ENCODE results near the gene TPO. TPM values are rescaled to one million over a fixed set of nuclear protein-coding genes. Genes with fewer than 3 reads are reported as not detected.

TPO gene
- total RNA-seq, 3 donors from 2014 or later, result 1.3 to 5.7 (median 2.3) TPM

DNA sequence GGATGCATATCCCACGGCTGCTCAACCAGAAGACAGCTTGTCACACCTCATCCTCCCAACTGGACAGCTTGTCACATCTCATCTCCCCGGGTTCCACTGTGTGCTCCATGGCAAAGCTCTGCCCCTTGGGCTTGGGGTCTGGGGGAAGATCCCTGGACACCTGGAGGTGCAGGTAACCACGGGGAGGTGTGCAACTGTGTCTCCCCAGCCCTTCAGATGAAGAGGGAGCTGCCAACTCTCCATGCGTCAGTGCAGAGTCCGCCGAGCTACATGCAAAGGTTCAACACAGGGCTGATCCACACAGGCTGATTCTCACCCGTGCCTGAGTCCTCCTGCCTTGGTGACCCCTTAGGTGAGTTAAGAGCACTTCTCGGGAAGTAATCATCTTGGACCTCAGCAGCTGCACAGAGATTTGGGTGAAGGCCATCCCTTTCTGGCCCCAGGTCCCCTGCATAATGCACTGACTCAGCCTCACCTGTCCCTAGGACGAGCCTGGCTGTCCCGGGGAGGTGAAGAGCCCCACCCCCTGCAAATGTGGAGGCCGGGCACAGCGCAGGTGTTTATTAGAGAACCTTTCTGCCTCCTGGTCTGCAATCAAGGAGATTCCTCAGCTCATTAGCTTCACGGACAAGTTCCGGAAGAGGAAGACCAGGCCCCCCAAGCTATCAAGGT lies 173.1 kb downstream of the TPO start:
- Histone ChIP-seq H3K4me3 (no peak overlapping the region), H3K9me3 (no peaks in the 10 kb centered on the region), H3K36me3 (ENCODE audit: low read depth) (no peaks in the 10 kb centered on the region), H3K4me1 (ENCODE audit: low read depth) (no peaks in the 10 kb centered on the region)
- TF ChIP-seq, protein P1, sequence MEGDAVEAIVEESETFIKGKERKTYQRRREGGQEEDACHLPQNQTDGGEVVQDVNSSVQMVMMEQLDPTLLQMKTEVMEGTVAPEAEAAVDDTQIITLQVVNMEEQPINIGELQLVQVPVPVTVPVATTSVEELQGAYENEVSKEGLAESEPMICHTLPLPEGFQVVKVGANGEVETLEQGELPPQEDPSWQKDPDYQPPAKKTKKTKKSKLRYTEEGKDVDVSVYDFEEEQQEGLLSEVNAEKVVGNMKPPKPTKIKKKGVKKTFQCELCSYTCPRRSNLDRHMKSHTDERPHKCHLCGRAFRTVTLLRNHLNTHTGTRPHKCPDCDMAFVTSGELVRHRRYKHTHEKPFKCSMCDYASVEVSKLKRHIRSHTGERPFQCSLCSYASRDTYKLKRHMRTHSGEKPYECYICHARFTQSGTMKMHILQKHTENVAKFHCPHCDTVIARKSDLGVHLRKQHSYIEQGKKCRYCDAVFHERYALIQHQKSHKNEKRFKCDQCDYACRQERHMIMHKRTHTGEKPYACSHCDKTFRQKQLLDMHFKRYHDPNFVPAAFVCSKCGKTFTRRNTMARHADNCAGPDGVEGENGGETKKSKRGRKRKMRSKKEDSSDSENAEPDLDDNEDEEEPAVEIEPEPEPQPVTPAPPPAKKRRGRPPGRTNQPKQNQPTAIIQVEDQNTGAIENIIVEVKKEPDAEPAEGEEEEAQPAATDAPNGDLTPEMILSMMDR (IDR thresholded peaks at IDR 0.05), result no peak
- intact Hi-C loops (cut with DNase I, micrococcal nuclease), result no loop called here
- no peak for ATAC-seq
- no peak for DNase-seq

DNA sequence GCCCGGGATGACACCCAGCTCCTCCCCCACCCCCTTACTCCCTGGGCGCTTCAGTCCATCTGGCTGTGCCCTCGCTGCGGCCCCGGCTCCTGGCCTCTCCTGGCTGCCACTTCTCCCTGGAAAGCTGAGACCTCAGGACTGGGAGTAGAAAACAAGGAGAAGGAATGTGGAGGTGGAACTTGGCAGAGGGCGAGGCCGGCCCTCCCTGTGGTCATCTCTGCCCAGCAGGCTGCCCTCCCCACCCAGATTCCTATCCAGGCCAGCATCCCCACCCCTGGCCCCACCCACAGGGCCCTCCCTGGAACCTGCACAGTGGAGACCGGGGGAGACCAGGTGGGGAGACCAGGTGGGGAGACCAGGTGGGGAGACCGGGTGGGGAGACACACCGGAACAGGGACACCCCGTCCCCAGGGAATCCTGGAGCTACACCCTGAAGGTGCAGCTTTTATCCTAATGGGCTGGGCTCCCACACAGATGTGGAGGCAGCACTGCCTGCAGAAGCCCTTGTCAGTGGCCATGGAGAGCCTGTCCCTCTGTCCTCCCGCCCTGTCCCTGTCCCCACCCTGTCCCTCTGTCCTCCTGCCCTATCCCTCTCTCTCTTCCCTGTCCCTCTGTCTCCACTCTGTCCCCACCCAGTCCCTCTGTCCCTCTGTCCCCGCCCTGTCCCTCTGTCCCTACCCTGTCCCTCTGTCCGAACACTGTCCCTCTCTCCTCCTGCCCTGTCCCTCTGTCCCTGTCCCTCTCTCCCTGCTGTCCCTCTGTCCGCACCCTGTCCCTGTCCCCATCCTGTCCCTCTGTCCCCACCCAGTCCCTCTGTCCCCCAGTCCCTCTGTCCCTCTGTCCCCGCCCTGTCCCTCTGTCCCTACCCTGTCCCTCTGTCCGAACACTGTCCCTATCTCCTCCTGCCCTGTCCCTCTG lies 173.9 kb downstream of the TPO start:
- Histone ChIP-seq H3K4me1 (ENCODE audit: low read depth) (peaks cover 6% of the 10 kb centered on the region), H3K4me3 (no peak overlapping the region), H3K36me3 (ENCODE audit: low read depth) (no peaks in the 10 kb centered on the region), H3K9me3 (no peaks in the 10 kb centered on the region)
- no peak for ATAC-seq
- TF ChIP-seq, protein P1 (IDR thresholded peaks at IDR 0.05), result no peak
- no peak for DNase-seq
- intact Hi-C loops (cut with DNase I, micrococcal nuclease), result no loop called here

DNA sequence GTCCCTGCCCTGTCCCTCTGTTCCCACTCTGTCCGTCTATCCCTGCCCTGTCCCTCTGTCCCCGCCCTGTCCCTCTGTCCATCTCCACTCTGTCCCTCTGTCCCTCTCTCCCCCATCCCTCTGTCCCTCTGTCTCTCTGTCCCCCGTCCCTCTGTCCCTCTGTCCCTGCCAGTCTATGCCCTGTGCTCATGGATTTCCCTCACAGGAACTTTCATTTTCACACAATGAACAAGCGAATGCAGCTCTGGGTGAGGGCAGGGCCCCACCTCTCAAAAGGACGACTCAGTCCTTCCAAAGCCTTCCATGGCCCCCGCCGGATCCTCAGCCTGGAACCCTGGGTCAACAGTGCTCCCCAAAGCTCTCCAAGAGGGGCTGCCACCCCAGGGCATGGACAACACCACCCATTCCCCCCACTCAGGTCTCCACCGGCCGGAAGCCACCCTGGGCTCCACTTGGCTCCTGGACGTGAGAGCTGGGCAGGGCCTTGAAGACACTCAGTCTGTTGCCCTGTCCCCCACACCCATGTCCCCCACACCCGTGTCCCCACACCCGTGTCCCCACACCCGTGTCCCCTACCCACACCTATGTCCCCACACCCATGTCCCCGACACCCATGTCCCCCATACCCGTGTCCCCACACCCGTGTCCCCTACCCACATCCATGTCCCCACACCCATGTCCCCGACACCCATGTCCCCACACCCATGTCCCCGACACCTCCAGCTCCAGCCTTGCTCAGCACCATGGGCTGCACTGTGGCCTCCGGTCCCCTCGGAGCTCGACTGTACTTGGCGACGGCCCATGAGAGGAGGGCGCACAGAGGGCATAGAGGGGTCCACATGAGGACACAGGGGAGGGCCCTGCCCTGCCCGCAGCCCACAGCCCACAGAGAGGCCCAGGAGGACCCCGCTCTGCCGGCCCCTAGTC lies 175.1 kb downstream of the TPO start:
- TF ChIP-seq, protein P1 (IDR thresholded peaks at IDR 0.05), result no peak
- no peaks in the 10 kb centered on the region for H3K9me3 ChIP-seq
- H3K4me1 ChIP-seq (ENCODE audit: low read depth), result peaks cover 6% of the 10 kb centered on the region
- no peak overlapping the region for H3K4me3 ChIP-seq
- intact Hi-C loops (cut with DNase I, micrococcal nuclease), result no loop called here
- ATAC-seq (no peak), DNase-seq (no peak)
- no peaks in the 10 kb centered on the region for H3K36me3 ChIP-seq (ENCODE audit: low read depth)

DNA sequence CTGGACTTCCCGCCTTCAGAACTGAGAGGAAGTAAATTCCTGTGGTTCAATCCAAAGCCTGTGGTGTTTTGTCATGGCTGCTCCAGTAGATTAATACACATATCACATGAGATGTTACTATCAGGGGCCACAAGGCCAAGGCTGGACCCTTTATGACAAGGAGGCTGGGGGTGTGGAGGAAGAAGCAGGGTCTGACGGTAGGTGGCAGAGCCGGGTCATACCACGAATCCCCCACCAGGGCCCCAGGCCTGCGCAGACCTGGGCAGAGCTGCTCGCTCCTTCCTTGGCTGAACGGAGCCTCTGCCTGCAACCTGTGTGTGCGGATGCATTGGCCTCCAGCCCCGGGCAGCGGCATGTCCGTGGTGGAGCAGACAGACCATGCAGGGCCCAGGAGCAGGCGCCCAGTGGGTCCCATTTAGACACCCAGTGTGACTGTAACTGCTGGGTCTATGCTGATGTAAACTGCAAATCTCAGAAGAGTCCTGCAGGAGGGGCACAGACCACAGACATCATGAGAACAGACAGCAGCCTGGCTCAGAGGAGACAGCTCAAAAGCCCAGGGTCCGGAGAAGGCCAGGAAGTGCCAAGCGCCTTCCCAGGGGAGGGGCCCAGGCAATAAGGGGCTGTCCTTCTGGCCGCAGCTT lies 175.8 kb downstream of the TPO start:
- H3K4me1 ChIP-seq (ENCODE audit: low read depth), result peaks cover 6% of the 10 kb centered on the region
- intact Hi-C loops (cut with DNase I, micrococcal nuclease), result no loop called here
- DNase-seq, result no peak

More for the DNA sequence above, 175.8 kb downstream of the TPO start:
- TF ChIP-seq, protein P1 (IDR thresholded peaks at IDR 0.05), result no peak
- Histone ChIP-seq H3K4me3 (no peak overlapping the region), H3K9me3 (no peaks in the 10 kb centered on the region), H3K36me3 (ENCODE audit: low read depth) (no peaks in the 10 kb centered on the region)
- ATAC-seq, result no peak

Data from mucosa of descending colon (tissue), 3 donors.